Measurements from ENCODE around the gene PAX2. TPM values are rescaled to one million over a fixed set of nuclear protein-coding genes. Genes with fewer than 3 reads are reported as not detected.

PAX2 gene
- total RNA-seq, 1 experiment from 2014 or later, result 0.09 TPM

- 0 out of 2 replicates have a peak, but pooled peaks cover 2% of the 10 kb centered on the region for H3K36me3 Mint-ChIP-seq
- DNase-seq (ENCODE audit: low spot score), result no peak
- H3K4me3 Mint-ChIP-seq, result no peak overlapping the region
- ChIA-PET POLR2A (no interaction called here), CTCF (interaction anchor here (1.3 to 1.9 kb wide), 4 partner anchors 17 to 113 kb away, joined by 3 to 9 read pairs (median 4); no protein-coding TSS in a partner anchor)
- H3K27ac Mint-ChIP-seq, result peak overlapping the region; percentile 6; the same call in 1 of the 2 replicates
- H3K9me3 Mint-ChIP-seq, result no peaks in the 10 kb centered on the region; the same call in 1 of the 2 replicates
- no peak for ATAC-seq
- peaks cover 38% of the 10 kb centered on the region for H3K27me3 Mint-ChIP-seq (ENCODE audit: low read depth)
- TF ChIP-seq, protein P1, sequence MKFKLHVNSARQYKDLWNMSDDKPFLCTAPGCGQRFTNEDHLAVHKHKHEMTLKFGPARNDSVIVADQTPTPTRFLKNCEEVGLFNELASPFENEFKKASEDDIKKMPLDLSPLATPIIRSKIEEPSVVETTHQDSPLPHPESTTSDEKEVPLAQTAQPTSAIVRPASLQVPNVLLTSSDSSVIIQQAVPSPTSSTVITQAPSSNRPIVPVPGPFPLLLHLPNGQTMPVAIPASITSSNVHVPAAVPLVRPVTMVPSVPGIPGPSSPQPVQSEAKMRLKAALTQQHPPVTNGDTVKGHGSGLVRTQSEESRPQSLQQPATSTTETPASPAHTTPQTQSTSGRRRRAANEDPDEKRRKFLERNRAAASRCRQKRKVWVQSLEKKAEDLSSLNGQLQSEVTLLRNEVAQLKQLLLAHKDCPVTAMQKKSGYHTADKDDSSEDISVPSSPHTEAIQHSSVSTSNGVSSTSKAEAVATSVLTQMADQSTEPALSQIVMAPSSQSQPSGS (CRISPR knock-in tag; IDR thresholded peaks at IDR 0.05; ENCODE audit: borderline replicate concordance, low read depth), result no peak
- TF ChIP-seq ZNF423 (CRISPR knock-in tag; IDR thresholded peaks at IDR 0.05) (no peak), ZNF138 (CRISPR knock-in tag; conservative IDR thresholded peaks at IDR 0.05) (no peak), HMGXB4 (CRISPR knock-in tag; IDR thresholded peaks at IDR 0.05) (no peak), KAT7 (CRISPR knock-in tag; IDR thresholded peaks at IDR 0.05; ENCODE audit: borderline replicate concordance) (no peak), OVOL2 (CRISPR knock-in tag; IDR thresholded peaks at IDR 0.05; ENCODE audit: borderline replicate concordance) (no peak), ZBTB21 (CRISPR knock-in tag; IDR thresholded peaks at IDR 0.05; ENCODE audit: borderline replicate concordance) (no peak), ZNF263 (CRISPR knock-in tag; IDR thresholded peaks at IDR 0.05; ENCODE audit: low read depth) (no peak), ETV6 (CRISPR knock-in tag; IDR thresholded peaks at IDR 0.05) (no peak), FOXP4 (CRISPR knock-in tag; IDR thresholded peaks at IDR 0.05) (no peak), RORB (CRISPR knock-in tag; IDR thresholded peaks at IDR 0.05) (no peak), ZMAT4 (CRISPR knock-in tag; IDR thresholded peaks at IDR 0.05) (no peak)
- TF ChIP-seq, protein P2, sequence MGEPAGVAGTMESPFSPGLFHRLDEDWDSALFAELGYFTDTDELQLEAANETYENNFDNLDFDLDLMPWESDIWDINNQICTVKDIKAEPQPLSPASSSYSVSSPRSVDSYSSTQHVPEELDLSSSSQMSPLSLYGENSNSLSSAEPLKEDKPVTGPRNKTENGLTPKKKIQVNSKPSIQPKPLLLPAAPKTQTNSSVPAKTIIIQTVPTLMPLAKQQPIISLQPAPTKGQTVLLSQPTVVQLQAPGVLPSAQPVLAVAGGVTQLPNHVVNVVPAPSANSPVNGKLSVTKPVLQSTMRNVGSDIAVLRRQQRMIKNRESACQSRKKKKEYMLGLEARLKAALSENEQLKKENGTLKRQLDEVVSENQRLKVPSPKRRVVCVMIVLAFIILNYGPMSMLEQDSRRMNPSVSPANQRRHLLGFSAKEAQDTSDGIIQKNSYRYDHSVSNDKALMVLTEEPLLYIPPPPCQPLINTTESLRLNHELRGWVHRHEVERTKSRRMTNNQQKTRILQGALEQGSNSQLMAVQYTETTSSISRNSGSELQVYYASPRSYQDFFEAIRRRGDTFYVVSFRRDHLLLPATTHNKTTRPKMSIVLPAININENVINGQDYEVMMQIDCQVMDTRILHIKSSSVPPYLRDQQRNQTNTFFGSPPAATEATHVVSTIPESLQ (CRISPR knock-in tag; IDR thresholded peaks at IDR 0.05), result no peak
- H3K4me1 Mint-ChIP-seq, result peaks cover 23% of the 10 kb centered on the region
Measured at GRCh38 chr10:100775871-100776270, 30.5 kb downstream of the PAX2 start.

GRCh38 chr10:100776671-100777070, 31.3 kb downstream of the PAX2 start:
- Mint-ChIP-seq H3K27me3 (ENCODE audit: low read depth) (peaks cover 38% of the 10 kb centered on the region), H3K36me3 (0 out of 2 replicates have a peak, but pooled peaks cover 2% of the 10 kb centered on the region), H3K9me3 (no peaks in the 10 kb centered on the region; the same call in 1 of the 2 replicates), H3K27ac (peak overlapping the region; percentile 54), H3K4me3 (no peak overlapping the region), H3K4me1 (peaks cover 23% of the 10 kb centered on the region)
- ATAC-seq, result peak; percentile 78
- DNase-seq (ENCODE audit: low spot score), result no peak
- ChIA-PET CTCF (interaction anchor here (0.5 to 2.1 kb wide), 10 partner anchors 10 to 237 kb away, joined by 3 to 9 read pairs (median 4); no protein-coding TSS in a partner anchor), POLR2A (no interaction called here)
- TF ChIP-seq TP53 (CRISPR knock-in tag; IDR thresholded peaks at IDR 0.05), result no peak
- TF ChIP-seq OVOL2 (CRISPR knock-in tag; IDR thresholded peaks at IDR 0.05; ENCODE audit: borderline replicate concordance), result no peak
- TF ChIP-seq SP1 (CRISPR knock-in tag; conservative IDR thresholded peaks at IDR 0.05), result no peak
- no peak for TF ChIP-seq ATF1 (CRISPR knock-in tag; IDR thresholded peaks at IDR 0.05)
- no peak for TF ChIP-seq ZBTB21 (CRISPR knock-in tag; IDR thresholded peaks at IDR 0.05; ENCODE audit: borderline replicate concordance)
- no peak for TF ChIP-seq MAX (CRISPR knock-in tag; IDR thresholded peaks at IDR 0.05)
- TF ChIP-seq HMGXB4 (CRISPR knock-in tag; IDR thresholded peaks at IDR 0.05), result no peak
- no peak for TF ChIP-seq E2F1 (CRISPR knock-in tag; IDR thresholded peaks at IDR 0.05)
- TF ChIP-seq, protein P3, sequence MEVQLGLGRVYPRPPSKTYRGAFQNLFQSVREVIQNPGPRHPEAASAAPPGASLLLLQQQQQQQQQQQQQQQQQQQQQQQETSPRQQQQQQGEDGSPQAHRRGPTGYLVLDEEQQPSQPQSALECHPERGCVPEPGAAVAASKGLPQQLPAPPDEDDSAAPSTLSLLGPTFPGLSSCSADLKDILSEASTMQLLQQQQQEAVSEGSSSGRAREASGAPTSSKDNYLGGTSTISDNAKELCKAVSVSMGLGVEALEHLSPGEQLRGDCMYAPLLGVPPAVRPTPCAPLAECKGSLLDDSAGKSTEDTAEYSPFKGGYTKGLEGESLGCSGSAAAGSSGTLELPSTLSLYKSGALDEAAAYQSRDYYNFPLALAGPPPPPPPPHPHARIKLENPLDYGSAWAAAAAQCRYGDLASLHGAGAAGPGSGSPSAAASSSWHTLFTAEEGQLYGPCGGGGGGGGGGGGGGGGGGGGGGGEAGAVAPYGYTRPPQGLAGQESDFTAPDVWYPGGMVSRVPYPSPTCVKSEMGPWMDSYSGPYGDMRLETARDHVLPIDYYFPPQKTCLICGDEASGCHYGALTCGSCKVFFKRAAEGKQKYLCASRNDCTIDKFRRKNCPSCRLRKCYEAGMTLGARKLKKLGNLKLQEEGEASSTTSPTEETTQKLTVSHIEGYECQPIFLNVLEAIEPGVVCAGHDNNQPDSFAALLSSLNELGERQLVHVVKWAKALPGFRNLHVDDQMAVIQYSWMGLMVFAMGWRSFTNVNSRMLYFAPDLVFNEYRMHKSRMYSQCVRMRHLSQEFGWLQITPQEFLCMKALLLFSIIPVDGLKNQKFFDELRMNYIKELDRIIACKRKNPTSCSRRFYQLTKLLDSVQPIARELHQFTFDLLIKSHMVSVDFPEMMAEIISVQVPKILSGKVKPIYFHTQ (CRISPR knock-in tag; IDR thresholded peaks at IDR 0.05), result no peak
- TF ChIP-seq ETV6 (CRISPR knock-in tag; IDR thresholded peaks at IDR 0.05), result no peak
- no peak for TF ChIP-seq MXD4 (CRISPR knock-in tag; IDR thresholded peaks at IDR 0.05; ENCODE audit: borderline replicate concordance)

Data from WTC11 (cell line).